Measurements from ENCODE around the gene HBS1L.

Gene HBS1L

GRCh38 chr6:135054569-135055498 lies at the start of gene HBS1L:
TSS of gene HBS1L (minus strand) at chr6:135054822. CDS start at chr6:135054691, 131 bp downstream.
- peak; percentile 96 for DNase-seq (ENCODE audit: low read depth)

DNA sequence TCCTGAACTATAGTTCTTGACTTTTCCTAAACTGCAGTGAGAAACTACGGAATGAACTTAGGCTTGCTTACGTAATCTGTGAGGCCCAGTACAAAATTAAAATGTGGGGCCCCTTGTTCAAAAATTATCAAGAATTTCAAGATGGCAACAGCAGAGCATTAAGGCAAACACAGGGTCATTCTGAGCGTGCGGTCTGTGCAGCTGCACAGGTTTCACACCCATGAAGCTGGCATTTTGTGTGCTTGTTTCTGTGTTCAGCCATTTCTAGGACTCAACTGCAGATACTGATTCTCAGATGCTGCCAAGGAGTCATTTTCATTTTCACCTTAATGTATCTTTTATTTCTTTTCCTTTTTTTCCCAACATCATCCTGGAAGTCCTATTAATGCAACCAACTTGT lies 49.6 kb upstream of the HBS1L start:
- DNase-seq (ENCODE audit: low read depth): no peak

DNA sequence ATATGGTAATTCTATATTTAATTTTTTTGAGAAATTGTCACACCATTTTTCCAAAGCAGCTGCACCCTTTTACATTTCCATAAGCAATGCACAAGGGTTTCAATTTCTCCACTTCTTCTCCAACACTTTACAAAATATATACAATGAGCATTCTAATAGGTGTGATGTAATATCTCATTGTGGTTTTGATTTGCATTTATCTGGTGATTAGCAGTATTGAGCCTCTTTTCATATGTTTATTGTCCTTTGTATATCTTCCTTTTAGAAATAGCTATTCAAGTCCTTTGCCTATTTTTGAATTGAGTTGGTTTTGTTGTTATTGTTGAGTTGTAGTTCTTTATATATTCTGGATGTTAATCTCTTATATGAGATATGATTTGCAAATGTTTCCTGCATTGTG lies 47.6 kb upstream of the HBS1L start:
- DNase-seq (ENCODE audit: low read depth): no peak

DNA sequence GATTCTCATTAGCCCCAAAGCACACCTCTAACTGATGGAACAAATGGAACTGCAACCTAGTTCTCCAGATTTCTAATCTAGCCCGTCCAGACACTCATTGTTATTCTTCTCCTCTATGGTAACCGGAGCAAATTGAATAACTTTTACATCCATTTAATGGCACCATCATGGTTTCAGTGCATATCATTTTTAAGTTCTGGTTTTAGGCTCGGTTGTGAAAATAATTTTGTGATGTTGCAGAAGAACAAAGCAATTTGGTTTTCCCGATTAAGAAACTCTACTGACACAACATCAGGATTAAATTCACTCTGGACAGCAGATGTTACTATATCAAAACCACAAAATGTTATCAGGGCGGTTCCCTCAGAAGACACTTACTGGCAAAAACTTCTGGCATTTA lies 42.5 kb upstream of the HBS1L start:
- DNase-seq (ENCODE audit: low read depth): no peak

DNA sequence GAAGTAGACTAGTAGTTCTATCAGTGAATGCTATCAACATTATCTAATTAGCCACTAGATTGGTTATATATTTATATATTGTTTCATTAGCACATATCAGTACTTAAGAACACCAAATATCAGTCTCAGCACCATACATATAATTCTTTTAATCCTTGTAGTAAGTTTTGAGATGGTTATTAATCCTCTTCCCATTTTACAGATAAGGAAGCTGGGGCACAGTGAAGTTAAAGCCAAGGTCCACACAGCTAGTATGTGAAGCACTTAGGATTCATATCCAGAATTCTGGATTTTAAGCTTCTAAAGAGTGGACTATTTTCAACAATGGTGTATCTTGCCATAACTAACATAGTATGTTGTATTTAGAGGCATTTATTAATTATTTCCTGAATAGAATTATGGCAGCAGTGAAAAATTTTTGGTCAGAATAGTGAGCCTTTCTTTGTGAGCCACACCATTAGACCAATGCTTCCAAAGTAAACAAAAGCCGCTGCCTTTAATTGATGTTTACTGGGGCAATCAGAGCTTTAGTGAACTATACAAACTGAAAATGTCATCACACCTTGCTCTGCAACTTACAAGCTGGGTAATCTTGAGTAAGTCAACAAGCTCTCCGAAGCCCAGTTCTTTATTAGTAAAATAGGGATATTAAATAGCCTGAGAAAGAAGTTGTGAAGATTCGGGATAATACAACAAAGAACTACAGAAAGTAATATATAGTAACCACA lies 41.9 kb upstream of the HBS1L start:
- DNase-seq (ENCODE audit: low read depth): no peak

- DNase-seq (ENCODE audit: low read depth): no peak
These were observed 41.1 kb upstream of the HBS1L start for GRCh38 chr6:135095716-135096115.

GRCh38 chr6:135094403-135094821 lies 39.8 kb upstream of the HBS1L start:
- no peak for DNase-seq (ENCODE audit: low read depth)

- DNase-seq (ENCODE audit: low read depth): no peak
These were observed 39.0 kb upstream of the HBS1L start for GRCh38 chr6:135093578-135093977.

GRCh38 chr6:135092724-135093123 lies 38.1 kb upstream of the HBS1L start:
- DNase-seq (ENCODE audit: low read depth): no peak

- DNase-seq (ENCODE audit: low read depth): no peak
These were observed 36.2 kb upstream of the HBS1L start for GRCh38 chr6:135090819-135091218.

DNA sequence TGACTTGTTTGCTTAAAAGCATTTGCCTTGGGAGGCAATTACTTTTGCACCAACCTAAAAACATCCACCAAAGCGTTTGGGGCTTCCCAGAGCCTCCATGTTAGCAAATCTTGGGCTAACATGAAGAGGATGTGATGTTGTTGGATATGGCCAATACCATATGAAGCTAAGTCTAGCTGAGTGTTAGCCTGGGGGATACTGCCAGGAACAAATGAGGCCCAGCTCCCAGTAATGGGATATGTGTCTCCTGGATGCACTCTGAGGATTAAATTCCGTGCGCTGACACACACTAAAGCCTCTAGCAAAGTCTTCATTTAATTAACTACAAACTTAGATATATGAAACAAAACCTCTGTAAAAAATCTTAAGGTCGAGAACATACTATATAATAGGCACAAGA lies 35.3 kb upstream of the HBS1L start:
- no peak for DNase-seq (ENCODE audit: low read depth)

- peak; percentile 22 for DNase-seq (ENCODE audit: low read depth)
These were observed 34.5 kb upstream of the HBS1L start for GRCh38 chr6:135088818-135089809.

GRCh38 chr6:135088281-135088680 lies 33.7 kb upstream of the HBS1L start:
- DNase-seq (ENCODE audit: low read depth): no peak

GRCh38 chr6:135087803-135088202 lies 33.2 kb upstream of the HBS1L start:
- no peak for DNase-seq (ENCODE audit: low read depth)

GRCh38 chr6:135087403-135087802 lies 32.8 kb upstream of the HBS1L start:
- no peak for DNase-seq (ENCODE audit: low read depth)

DNA sequence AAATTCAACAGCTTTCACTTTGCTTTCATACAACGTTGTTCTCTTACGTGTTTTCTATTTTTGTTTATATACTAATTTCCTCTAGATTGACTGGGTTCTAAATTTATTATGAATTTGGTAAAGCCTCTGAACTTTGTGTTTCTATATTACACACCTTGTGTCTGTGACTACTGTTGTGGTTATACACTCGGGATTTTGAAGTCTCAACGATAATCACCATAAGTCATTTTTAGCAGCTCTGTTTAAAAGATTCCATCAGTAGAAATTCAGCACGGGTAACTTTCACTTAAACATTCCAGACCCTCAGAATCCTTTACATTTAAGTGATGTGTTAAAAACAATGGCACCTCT lies 31.8 kb upstream of the HBS1L start:
- no peak for DNase-seq (ENCODE audit: low read depth)

- DNase-seq (ENCODE audit: low read depth): no peak
These were observed 31.2 kb upstream of the HBS1L start for GRCh38 chr6:135085700-135086413.

GRCh38 chr6:135084916-135085269 lies 30.3 kb upstream of the HBS1L start:
- DNase-seq (ENCODE audit: low read depth): no peak

DNA sequence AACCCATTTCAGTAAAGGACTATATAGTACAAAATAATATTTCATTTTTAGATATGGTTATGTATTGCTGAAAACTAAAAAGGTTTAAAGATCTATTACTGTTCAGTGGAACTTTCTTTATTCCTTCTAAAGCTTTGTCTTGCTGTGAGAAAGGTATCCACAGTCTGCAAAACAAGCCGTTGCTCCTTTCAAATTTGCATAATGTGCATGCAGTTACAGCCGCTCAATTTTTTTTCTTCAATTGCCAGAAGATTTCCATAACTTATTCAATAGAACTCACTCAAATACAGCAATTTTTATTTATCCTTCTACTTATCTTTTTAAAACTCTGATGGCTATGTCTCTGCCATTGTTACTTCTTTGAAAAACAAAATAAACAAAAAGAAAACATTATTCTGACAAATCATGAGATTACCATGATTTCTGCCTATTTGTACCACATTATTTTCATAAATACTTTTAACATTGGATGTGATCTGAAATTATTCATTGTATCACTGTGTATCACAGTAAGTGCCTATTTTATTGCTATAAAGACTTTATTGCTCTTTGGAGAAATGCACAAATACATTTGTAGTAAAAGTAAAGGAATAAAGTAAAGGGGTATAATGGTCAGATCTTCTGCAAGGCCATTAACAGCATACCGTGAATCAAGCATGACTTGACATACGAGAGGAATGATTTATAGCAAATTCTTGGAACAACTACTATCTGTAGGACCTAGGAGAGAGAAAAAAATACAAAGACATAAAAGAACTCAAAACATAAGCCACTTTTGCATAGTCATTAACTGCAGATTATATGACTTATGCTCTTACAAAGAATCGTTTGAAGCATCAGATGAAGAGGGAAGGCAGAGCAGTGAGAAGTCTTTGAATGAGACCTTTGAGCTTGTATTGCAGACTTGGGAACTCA lies 29.6 kb upstream of the HBS1L start:
- no peak for DNase-seq (ENCODE audit: low read depth)

DNA sequence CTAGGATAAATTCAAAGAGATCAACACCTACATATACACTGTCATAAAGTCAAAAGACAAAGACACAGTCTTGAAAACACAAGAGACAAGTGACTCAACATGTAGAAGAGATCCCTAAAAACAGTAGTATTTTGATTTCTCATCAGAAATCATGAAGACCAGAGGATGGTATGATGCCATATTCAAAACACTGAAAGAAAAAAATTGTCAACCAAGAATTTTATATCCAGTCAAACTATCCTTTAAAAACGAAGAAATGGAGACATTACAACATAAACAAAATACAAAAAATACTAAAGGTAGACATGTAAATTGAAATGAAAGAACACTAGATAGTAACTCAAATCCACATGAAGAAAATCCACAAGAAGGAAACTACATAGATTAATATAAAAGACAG lies 27.3 kb upstream of the HBS1L start:
- no peak for DNase-seq (ENCODE audit: low read depth)
